Sigmoid colon (tissue), 7 donors: Measurements from ENCODE around the gene CCR1. TPM values are rescaled to one million over a fixed set of nuclear protein-coding genes. Genes with fewer than 3 reads are reported as not detected.

Source experiments
- DNase-seq: peaks from one replicate; pipeline ENCODE4 v3.0.0-alpha.2; 2019
- H3K27ac ChIP-seq, 4 donors: fragments of 200-600 bp; sonication (generic); one replicate each; pipeline ENCODE4 v1.5.1; 2016 to 2019; ENCODE audit warnings: mild to moderate bottlenecking in 1 of 4
- H3K27me3 ChIP-seq, 3 donors: fragments of 200-600 bp; sonication (generic); one replicate each; pipeline ENCODE4 v1.5.1; 2019; ENCODE audit warnings: mild to moderate bottlenecking in 1 of 3
- H3K36me3 ChIP-seq, 4 donors: fragments of 200-600 bp; sonication (generic); one replicate each; pipeline ENCODE4 v1.5.1; 2016 to 2019
- H3K4me1 ChIP-seq, 4 donors: fragments of 200-600 bp; sonication (generic); one replicate each; pipeline ENCODE4 v1.5.1; 2017 to 2019
- H3K4me3 ChIP-seq, 4 donors: fragments of 200-600 bp; sonication (generic); one replicate each; pipeline ENCODE4 v1.5.1; 2017 to 2019; ENCODE audit warnings: mild to moderate bottlenecking in 2 of 4, moderate library complexity in 1 of 4
- H3K9me3 ChIP-seq, 4 donors: fragments of 200-600 bp in 3 of 4; sonication (generic) in 3 of 4; one replicate each; pipeline versions ENCODE4 v1.5.1 to v1.6.1; 2013 to 2019
- CTCF ChIP-seq, 4 experiments: fragments of 450-650 bp in 3 of 4; fragments of 200-600 bp in 1 of 4; IDR thresholded peaks; one replicate each; pipeline ENCODE4 v1.5.1; 2016 to 2019; ENCODE audit warnings: antibody characterized with exemption in 4 of 4, mild to moderate bottlenecking in 3 of 4, moderate library complexity in 2 of 4
- EP300 ChIP-seq, 4 donors: sonication (generic); formaldehyde crosslinking; IDR thresholded peaks; one replicate each; pipeline ENCODE4 v1.6.1; 2017; ENCODE audit warnings: antibody characterized with exemption in 4 of 4
- POLR2A ChIP-seq, 2 donors: fragments of 450-650 bp; IDR thresholded peaks; one replicate each; pipeline ENCODE4 v1.6.1; 2016; ENCODE audit warnings: antibody characterized with exemption in 2 of 2, mild to moderate bottlenecking in 2 of 2, moderate library complexity in 2 of 2
- POLR2AphosphoS5 ChIP-seq, 4 donors: sonication (generic); formaldehyde crosslinking; IDR thresholded peaks; one replicate each; pipeline ENCODE4 v1.6.1; 2017; ENCODE audit warnings: antibody characterized with exemption in 4 of 4
- WGBS, 2 donors: extraction: QIAGEN DNeasy Blood & Tissue Kit; methylation state at CpG; one replicate each; pipeline ENCODE4 v1.1.7; 2013; 5-methylcytosine and 5-hydroxymethylcytosine counted together
- intact Hi-C: fragments of 100-400 bp; cut with DNase I; formaldehyde crosslinking; loops from one replicate; pipeline ENCODE4 v1.15.1; 2023
- polyA plus RNA-seq, 3 donors: library from polyadenylated mRNA; stranded (reverse); fragments of 200-250 nt; gene quantifications; one replicate each; pipeline ENCODE4 v1.2.3, GENCODE V29; 2013
- total RNA-seq, 4 donors: library from RNA; depleted of rRNA; stranded (reverse); fragments of >200 nt; gene quantifications; one replicate each; pipeline ENCODE4 v1.1.0, GENCODE V29; 2016
- donor health status: healthy with polysubstance abuse.
- donor health status: Bipolar disorder and iron deficiency.
- donor health status: healthy.

The CCR1 gene
- total and polyA plus RNA-seq, 7 donors = 2.2 to 16.6 (median 8.2) TPM

GRCh38 chr3:46214751-46215352 lies 6.7 kb upstream of the CCR1 start:
- TF ChIP-seq POLR2AphosphoS5 (IDR thresholded peaks at IDR 0.05) = no peak
- no peak for TF ChIP-seq POLR2A (IDR thresholded peaks at IDR 0.05)
- TF ChIP-seq CTCF (IDR thresholded peaks at IDR 0.05) = no peak
- TF ChIP-seq EP300 (IDR thresholded peaks at IDR 0.05) = no peak
- Histone ChIP-seq H3K36me3 (no peaks in the 10 kb centered on the region), H3K27me3 (peaks cover 0 to 5% (median 0%) of the 10 kb centered on the region in 3 donors), H3K4me1 (no peaks in the 10 kb centered on the region), H3K9me3 (no peaks in the 10 kb centered on the region), H3K27ac (no peak overlapping the region), H3K4me3 (no peak overlapping the region)
- WGBS, 2 donors = 28 to 57% methylated on average over 1 of the region's 1 CpG
- intact Hi-C loops = no loop called here
- no peak for DNase-seq

- H3K4me1 ChIP-seq = no peaks in the 10 kb centered on the region
- no peaks in the 10 kb centered on the region for H3K36me3 ChIP-seq
- intact Hi-C loops = no loop called here
- no peak for DNase-seq
- peaks cover 0 to 5% (median 0%) of the 10 kb centered on the region in 3 donors for H3K27me3 ChIP-seq
- no peak overlapping the region for H3K4me3 ChIP-seq
- H3K27ac ChIP-seq = no peak overlapping the region
- WGBS, 2 donors = 43 to 59% methylated on average over 4 of the region's 4 CpGs
- H3K9me3 ChIP-seq = no peaks in the 10 kb centered on the region
- TF ChIP-seq EP300 (IDR thresholded peaks at IDR 0.05) (no peak), CTCF (IDR thresholded peaks at IDR 0.05) (no peak), POLR2A (IDR thresholded peaks at IDR 0.05) (no peak)
Measured at GRCh38 chr3:46213201-46213600, 5.1 kb upstream of the CCR1 start.

- H3K4me1 ChIP-seq = no peaks in the 10 kb centered on the region
- 78 to 81% methylated on average over 6 of the region's 6 CpGs for WGBS, 2 donors
- no peaks in the 10 kb centered on the region for H3K9me3 ChIP-seq
- no peak for DNase-seq
- H3K27ac ChIP-seq = no peak overlapping the region
- H3K27me3 ChIP-seq = peaks cover 0 to 5% (median 0%) of the 10 kb centered on the region in 3 donors
- H3K4me3 ChIP-seq = no peak overlapping the region
- TF ChIP-seq EP300 (IDR thresholded peaks at IDR 0.05) (no peak), CTCF (IDR thresholded peaks at IDR 0.05) (no peak), POLR2A (IDR thresholded peaks at IDR 0.05) (no peak), POLR2AphosphoS5 (IDR thresholded peaks at IDR 0.05) (no peak)
- H3K36me3 ChIP-seq = no peaks in the 10 kb centered on the region
- intact Hi-C loops = no loop called here
Measured at GRCh38 chr3:46212101-46212500, 4.0 kb upstream of the CCR1 start.

GRCh38 chr3:46209746-46210470 lies 1.8 kb upstream of the CCR1 start:
- no peak for TF ChIP-seq POLR2A (IDR thresholded peaks at IDR 0.05)
- TF ChIP-seq EP300 (IDR thresholded peaks at IDR 0.05) = no peak
- no peak for TF ChIP-seq CTCF (IDR thresholded peaks at IDR 0.05)

More at GRCh38 chr3:46209746-46210470, 1.8 kb upstream of the CCR1 start:
- 76 to 84% methylated on average over 3 of the region's 3 CpGs for WGBS, 2 donors
- Histone ChIP-seq H3K27ac (no peak overlapping the region), H3K27me3 (peaks cover 0 to 4% (median 0%) of the 10 kb centered on the region in 3 donors), H3K4me1 (no peaks in the 10 kb centered on the region), H3K4me3 (no peak overlapping the region), H3K36me3 (no peaks in the 10 kb centered on the region), H3K9me3 (no peaks in the 10 kb centered on the region)
- intact Hi-C loops = no loop called here
- no peak for DNase-seq
